ENCODE results near the gene CYB561. TPM values are rescaled to one million over a fixed set of nuclear protein-coding genes. Genes with fewer than 3 reads are reported as not detected.
A peak's percentile ranks its signal among the peaks of the same experiment; 100 is the strongest.

The CYB561 gene
- total and polyA plus RNA-seq, 9 of the 15 experiments (the other 6 are each of a cell fraction or from before 2014, with no cell fraction given) = 4.0 to 30.8 (median 17.4) TPM

DNA sequence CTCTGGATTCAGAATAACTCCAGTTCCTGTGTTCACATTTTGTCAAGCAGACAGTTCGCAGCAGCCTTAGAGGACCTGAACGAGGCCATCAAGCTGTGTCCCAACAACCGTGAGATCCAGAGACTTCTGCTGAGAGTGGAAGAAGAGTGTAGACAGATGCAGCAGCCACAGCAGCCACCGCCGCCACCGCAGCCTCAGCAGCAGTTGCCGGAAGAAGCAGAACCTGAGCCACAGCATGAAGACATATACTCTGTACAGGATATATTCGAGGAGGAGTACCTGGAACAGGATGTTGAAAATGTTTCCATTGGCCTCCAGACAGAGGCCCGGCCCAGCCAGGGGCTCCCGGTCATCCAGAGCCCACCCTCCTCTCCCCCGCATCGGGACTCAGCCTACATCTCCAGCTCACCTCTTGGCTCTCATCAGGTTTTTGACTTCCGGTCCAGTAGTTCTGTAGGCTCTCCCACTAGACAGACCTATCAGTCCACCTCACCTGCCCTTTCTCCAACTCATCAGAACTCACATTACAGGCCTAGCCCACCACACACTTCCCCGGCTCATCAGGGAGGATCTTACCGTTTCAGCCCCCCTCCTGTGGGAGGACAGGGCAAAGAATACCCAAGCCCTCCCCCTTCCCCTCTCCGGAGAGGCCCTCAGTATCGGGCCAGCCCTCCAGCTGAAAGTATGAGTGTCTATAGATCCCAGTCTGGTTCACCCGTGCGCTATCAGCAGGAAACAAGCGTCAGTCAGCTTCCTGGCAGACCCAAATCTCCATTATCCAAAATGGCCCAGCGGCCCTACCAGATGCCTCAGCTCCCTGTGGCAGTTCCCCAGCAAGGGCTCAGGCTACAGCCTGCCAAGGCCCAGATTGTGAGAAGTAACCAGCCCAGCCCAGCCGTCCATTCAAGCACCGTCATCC, 25.9 kb downstream of the CYB561 start (continued):
- TF ChIP-seq, protein P1, sequence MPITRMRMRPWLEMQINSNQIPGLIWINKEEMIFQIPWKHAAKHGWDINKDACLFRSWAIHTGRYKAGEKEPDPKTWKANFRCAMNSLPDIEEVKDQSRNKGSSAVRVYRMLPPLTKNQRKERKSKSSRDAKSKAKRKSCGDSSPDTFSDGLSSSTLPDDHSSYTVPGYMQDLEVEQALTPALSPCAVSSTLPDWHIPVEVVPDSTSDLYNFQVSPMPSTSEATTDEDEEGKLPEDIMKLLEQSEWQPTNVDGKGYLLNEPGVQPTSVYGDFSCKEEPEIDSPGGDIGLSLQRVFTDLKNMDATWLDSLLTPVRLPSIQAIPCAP (CRISPR knock-in tag; IDR thresholded peaks at IDR 0.05; ENCODE audit: borderline replicate concordance) = no peak
- TF ChIP-seq RBM39 (optimal IDR thresholded peaks at IDR 0.05; ENCODE audit: low read depth, low read length) (no peak), ZNF253 (CRISPR knock-in tag; conservative IDR thresholded peaks at IDR 0.05) (no peak), SP2 (IDR thresholded peaks at IDR 0.05; ENCODE audit: extremely low read depth, low read depth, low read length, poor library complexity, severe bottlenecking) (no peak), SMARCC2 (IDR thresholded peaks at IDR 0.05; ENCODE audit: low read depth) (peak; percentile 42; the same call in 1 of the 2 replicates), TEAD4 (IDR thresholded peaks at IDR 0.05; ENCODE audit: low read length) (peak; percentile 89), TEAD4 (CRISPR knock-in tag; IDR thresholded peaks at IDR 0.05; ENCODE audit: borderline replicate concordance) (no peak), NUFIP1 (IDR thresholded peaks at IDR 0.05; ENCODE audit: partially characterized antibody) (no peak), SRSF3 (IDR thresholded peaks at IDR 0.05; ENCODE audit: insufficient read depth, low read length) (no peak), NFXL1 (CRISPR knock-in tag; IDR thresholded peaks at IDR 0.05) (no peak), ZFX (CRISPR knock-in tag; IDR thresholded peaks at IDR 0.05) (no peak), TAF9B (IDR thresholded peaks at IDR 0.05; ENCODE audit: partially characterized antibody) (peak; percentile 47), FOXK2 (conservative IDR thresholded peaks at IDR 0.05 in 1 of 2, IDR thresholded peaks at IDR 0.05 in 1 of 2; ENCODE audit: low read depth in 2 of 2) (no peak), BACH1 (tag; IDR thresholded peaks at IDR 0.05) (no peak), NR2F6 (CRISPR knock-in tag; IDR thresholded peaks at IDR 0.05) (no peak), HNRNPL (IDR thresholded peaks at IDR 0.05; ENCODE audit: low read depth, low read length) (no peak), ZC3H8 (IDR thresholded peaks at IDR 0.05) (no peak), ERF (CRISPR knock-in tag; IDR thresholded peaks at IDR 0.05) (no peak), RBFOX2 (IDR thresholded peaks at IDR 0.05; ENCODE audit: low read depth, low read length) (peak; percentile 55), ZEB2 (IDR thresholded peaks at IDR 0.05) (no peak), MCM7 (IDR thresholded peaks at IDR 0.05) (no peak), ADNP (tag; IDR thresholded peaks at IDR 0.05) (no peak), ZNF707 (CRISPR knock-in tag; conservative IDR thresholded peaks at IDR 0.05) (no peak), ZNF780A (CRISPR knock-in tag; IDR thresholded peaks at IDR 0.05) (no peak)
- TF ChIP-seq, protein P2, sequence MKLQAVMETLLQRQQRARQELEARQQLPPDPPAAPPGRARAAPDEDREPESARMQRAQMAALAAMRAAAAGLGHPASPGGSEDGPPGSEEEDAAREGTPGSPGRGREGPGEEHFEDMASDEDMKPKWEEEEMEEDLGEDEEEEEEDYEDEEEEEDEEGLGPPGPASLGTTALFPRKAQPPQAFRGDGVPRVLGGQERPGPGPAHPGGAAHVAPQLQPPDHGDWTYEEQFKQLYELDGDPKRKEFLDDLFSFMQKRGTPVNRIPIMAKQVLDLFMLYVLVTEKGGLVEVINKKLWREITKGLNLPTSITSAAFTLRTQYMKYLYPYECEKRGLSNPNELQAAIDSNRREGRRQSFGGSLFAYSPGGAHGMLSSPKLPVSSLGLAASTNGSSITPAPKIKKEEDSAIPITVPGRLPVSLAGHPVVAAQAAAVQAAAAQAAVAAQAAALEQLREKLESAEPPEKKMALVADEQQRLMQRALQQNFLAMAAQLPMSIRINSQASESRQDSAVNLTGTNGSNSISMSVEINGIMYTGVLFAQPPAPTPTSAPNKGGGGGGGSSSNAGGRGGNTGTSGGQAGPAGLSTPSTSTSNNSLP (IDR thresholded peaks at IDR 0.05; ENCODE audit: borderline replicate concordance, low read depth, low read length) = no peak
- TF ChIP-seq, protein P3, sequence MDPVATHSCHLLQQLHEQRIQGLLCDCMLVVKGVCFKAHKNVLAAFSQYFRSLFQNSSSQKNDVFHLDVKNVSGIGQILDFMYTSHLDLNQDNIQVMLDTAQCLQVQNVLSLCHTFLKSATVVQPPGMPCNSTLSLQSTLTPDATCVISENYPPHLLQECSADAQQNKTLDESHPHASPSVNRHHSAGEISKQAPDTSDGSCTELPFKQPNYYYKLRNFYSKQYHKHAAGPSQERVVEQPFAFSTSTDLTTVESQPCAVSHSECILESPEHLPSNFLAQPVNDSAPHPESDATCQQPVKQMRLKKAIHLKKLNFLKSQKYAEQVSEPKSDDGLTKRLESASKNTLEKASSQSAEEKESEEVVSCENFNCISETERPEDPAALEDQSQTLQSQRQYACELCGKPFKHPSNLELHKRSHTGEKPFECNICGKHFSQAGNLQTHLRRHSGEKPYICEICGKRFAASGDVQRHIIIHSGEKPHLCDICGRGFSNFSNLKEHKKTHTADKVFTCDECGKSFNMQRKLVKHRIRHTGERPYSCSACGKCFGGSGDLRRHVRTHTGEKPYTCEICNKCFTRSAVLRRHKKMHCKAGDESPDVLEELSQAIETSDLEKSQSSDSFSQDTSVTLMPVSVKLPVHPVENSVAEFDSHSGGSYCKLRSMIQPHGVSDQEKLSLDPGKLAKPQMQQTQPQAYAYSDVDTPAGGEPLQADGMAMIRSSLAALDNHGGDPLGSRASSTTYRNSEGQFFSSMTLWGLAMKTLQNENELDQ (CRISPR knock-in tag; IDR thresholded peaks at IDR 0.05; ENCODE audit: borderline replicate concordance) = no peak
